Adrenal gland (tissue), 5 donors: Measurements from ENCODE around the gene CXCL3.

Experiments
- CTCF ChIP-seq, 6 experiments: fragments of 450-650 bp in 4 of 6; fragments of 200-600 bp in 2 of 6; sonication (generic) in 1 of 6; IDR thresholded peaks; 1 replicate in 5 of 6; 2 replicates in 1 of 6; pipeline versions ENCODE4 v1.5.1 to v1.8.0; 2016 to 2021; ENCODE audit warnings: antibody characterized with exemption in 6 of 6, mild to moderate bottlenecking in 2 of 6, moderate library complexity in 1 of 6
- POLR2A ChIP-seq, 2 donors: fragments of 450-650 bp; IDR thresholded peaks; one replicate each; pipeline ENCODE4 v1.6.1; 2017; ENCODE audit warnings: antibody characterized with exemption in 2 of 2, mild to moderate bottlenecking in 2 of 2, moderate library complexity in 1 of 2
- donor health status: DM: no; HTN: no; CAD: no.

DNA sequence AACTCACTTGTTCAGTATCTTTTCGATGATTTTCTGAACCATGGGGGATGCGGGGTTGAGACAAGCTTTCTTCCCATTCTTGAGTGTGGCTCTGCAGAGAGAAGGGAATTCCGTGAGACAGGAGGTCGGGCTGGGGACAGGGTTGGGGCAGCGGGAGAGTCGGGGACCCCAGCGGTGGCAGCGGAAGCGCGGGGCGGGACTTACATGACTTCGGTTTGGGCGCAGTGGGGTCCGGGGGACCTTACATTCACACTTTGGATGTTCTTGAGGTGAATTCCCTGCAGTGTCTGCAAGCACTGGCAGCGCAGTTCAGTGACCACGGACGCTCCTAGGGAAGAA is 434 bp downstream of the CXCL3 start:
- TF ChIP-seq CTCF (IDR thresholded peaks at IDR 0.05) = no peak
- no peak for TF ChIP-seq POLR2A (IDR thresholded peaks at IDR 0.05)
